Pancreas (tissue), 10 donors: ENCODE data around the gene TAF6L. TPM values are rescaled to one million over a fixed set of nuclear protein-coding genes. Genes with fewer than 3 reads are reported as not detected.
A peak's percentile ranks its signal among the peaks of the same experiment; 100 is the strongest.
"Not testable (repeated sequence)": the region's sequence is repeated elsewhere in the genome, so short reads cannot be mapped to it uniquely, and the experiment has no call there.

Experiments used
- ATAC-seq, 4 donors: fragments of 200-7000 bp; cut with Tn5 transposase; one replicate each; pipeline versions ENCODE4 v1.8.0 to v1.9.1; 2020; ENCODE audit warnings: mild to moderate bottlenecking in 4 of 4, moderate library complexity in 4 of 4
- DNase-seq, 6 donors: peaks; one replicate each; pipeline ENCODE4 v3.0.0-alpha.2; 2020
- FAIRE-seq: peaks from 2 replicates; lab custom pipeline; 2012; peaks lifted over from hg19 to GRCh38; lab: Jason Lieb, UNC
- H3K27ac ChIP-seq, 4 donors: fragments of 200-600 bp; sonication (generic); 1 replicate in 3 of 4; 2 replicates in 1 of 4; pipeline versions ENCODE4 v1.5.0 to v1.8.0; 2020
- H3K27me3 ChIP-seq, 4 donors: fragments of 200-600 bp; one replicate each; pipeline ENCODE4 v1.8.0; 2021
- H3K36me3 ChIP-seq, 3 donors: fragments of 200-600 bp; sonication (generic) in 1 of 3; one replicate each; pipeline versions ENCODE4 v1.5.0 to v1.8.0; 2020 to 2021
- H3K4me1 ChIP-seq, 3 donors: fragments of 200-600 bp; one replicate each; pipeline ENCODE4 v1.8.0; 2021
- H3K4me3 ChIP-seq, 4 donors: fragments of 200-600 bp; sonication (generic) in 2 of 4; one replicate each; pipeline versions ENCODE4 v1.5.0 to v1.8.0; 2020 to 2021
- H3K9me3 ChIP-seq, 4 donors: fragments of 200-600 bp; one replicate each; pipeline ENCODE4 v1.8.0; 2021
- CTCF ChIP-seq, 4 donors: fragments of 200-600 bp; sonication (generic) in 3 of 4; IDR thresholded peaks; one replicate each; pipeline versions ENCODE4 v1.5.0 to v1.8.0; 2021; ENCODE audit warnings: antibody characterized with exemption in 4 of 4
- WGBS, 2 donors: extraction: QIAGEN DNeasy Blood & Tissue Kit; methylation state at CpG; one replicate each; pipeline ENCODE4 v1.1.7; 2013; 5-methylcytosine and 5-hydroxymethylcytosine counted together
- intact Hi-C, 3 donors: fragments of 100-400 bp; cut with DNase I; formaldehyde crosslinking; loops; one replicate each; pipeline versions ENCODE4 v1.11.1 to v1.14.2; 2022
- polyA plus RNA-seq, 2 donors: library from polyadenylated mRNA; stranded (reverse); fragments of 200-250 nt; gene quantifications; one replicate each; pipeline ENCODE4 v1.2.3, GENCODE V29; 2013
- total RNA-seq, 6 donors: library from RNA; stranded (reverse); fragmentation: NEBNext Ultra II Directional in 4 of 6; extraction: Animal tissue kit (Norgen Biotek cat#: 25700) in 4 of 6; gene quantifications; one replicate each; pipeline versions ENCODE4 v1.2.1 to v1.2.4, GENCODE V29; 2021 to 2023
- donor health status: healthy with polysubstance abuse.
- donor health status: DM: no; HTN: no; CAD: no; lungs with moderate emphysema.
- donor health status: DM: no; HTN: no; CAD: no.
- donor health status: control.
- donor health status: control.
- donor health status: Bipolar disorder and iron deficiency.
- donor health status: DM: yes; HTN: yes; CAD: no.
- donor health status: DM: no; HTN: no; CAD: no.
- donor health status: DM: no; HTN: no; CAD: no.
- donor health status: DM: yes; HTN: yes; CAD: no.

TAF6L gene
- total and polyA plus RNA-seq, 8 donors = 9.3 to 53.5 (median 14.5) TPM

- FAIRE-seq = no peak
- no peaks in the 10 kb centered on the region for H3K27me3 ChIP-seq
- peak; percentile 78 to 86 (median 84) for DNase-seq
- TF ChIP-seq CTCF (IDR thresholded peaks at IDR 0.05) = no peak
- intact Hi-C loops = no loop called here
- peaks cover 9 to 27% (median 20%) of the 10 kb centered on the region in 3 donors for H3K4me1 ChIP-seq
- peak; percentile 62 to 83 (median 74) for ATAC-seq
- H3K4me3 ChIP-seq = peak within 1 kb of the TSS; percentile 68 to 92 (median 88)
- WGBS, 2 donors = 0% methylated on average over 28 to 29 of the region's 29 CpGs
- H3K9me3 ChIP-seq = no peaks in the 10 kb centered on the region
- peak within 1 kb of the TSS; percentile 88 to 93 (median 92) for H3K27ac ChIP-seq
- H3K36me3 ChIP-seq = peaks cover 0 to 6% (median 6%) of the 10 kb centered on the region in 3 donors
These were observed 42.8 kb upstream of the TAF6L start, which contains the start of gene TTC9C for GRCh38 chr11:62728171-62728988. Gene TTC9C, plus strand, starts transcription at chr11:62728486. Its CDS starts 363 bp downstream, at chr11:62728849.

- ATAC-seq, H3K9me3 ChIP-seq, FAIRE-seq, H3K27ac ChIP-seq, DNase-seq, intact Hi-C loops, H3K27me3 ChIP-seq: not testable (repeated sequence)
- Histone ChIP-seq H3K4me1 (peaks cover 9 to 15% (median 10%) of the 10 kb centered on the region in 3 donors), H3K4me3 (peak overlapping the region in 2 of 4 donors; percentile 68 to 92), H3K36me3 (peaks cover 0 to 15% (median 0%) of the 10 kb centered on the region in 3 donors)
- 80 to 84% methylated on average over 14 of the region's 14 CpGs for WGBS, 2 donors
These were observed 41.1 kb upstream of the TAF6L start for GRCh38 chr11:62730076-62730475.

GRCh38 chr11:62732830-62733229 is 38.4 kb upstream of the TAF6L start:
- Histone ChIP-seq H3K27ac (no peak overlapping the region), H3K9me3 (no peaks in the 10 kb centered on the region), H3K4me1 (peaks cover 9 to 15% (median 10%) of the 10 kb centered on the region in 3 donors), H3K36me3 (peaks cover 0 to 23% (median 0%) of the 10 kb centered on the region in 3 donors), H3K4me3 (no peak overlapping the region), H3K27me3 (no peaks in the 10 kb centered on the region)
- no peak for DNase-seq
- FAIRE-seq = no peak
- intact Hi-C loops = no loop called here
- WGBS, 2 donors = 78 to 85% methylated on average over 2 of the region's 2 CpGs
- ATAC-seq = no peak
- no peak for TF ChIP-seq CTCF (IDR thresholded peaks at IDR 0.05)

GRCh38 chr11:62737196-62737595 is 34.0 kb upstream of the TAF6L start:
- FAIRE-seq (no peak), ATAC-seq (no peak), DNase-seq (no peak)
- Histone ChIP-seq H3K27me3 (no peaks in the 10 kb centered on the region), H3K27ac (no peak overlapping the region), H3K4me1 (no peaks in the 10 kb centered on the region), H3K36me3 (peaks cover 3 to 38% (median 9%) of the 10 kb centered on the region in 3 donors), H3K9me3 (no peaks in the 10 kb centered on the region), H3K4me3 (no peak overlapping the region)
- intact Hi-C loops = no loop called here
- TF ChIP-seq CTCF (IDR thresholded peaks at IDR 0.05) = no peak

GRCh38 chr11:62747475-62748160 is 23.6 kb upstream of the TAF6L start:
- Histone ChIP-seq H3K36me3 (no peaks in the 10 kb centered on the region), H3K27ac (no peak overlapping the region), H3K4me3 (no peak overlapping the region), H3K27me3 (no peaks in the 10 kb centered on the region), H3K9me3 (no peaks in the 10 kb centered on the region), H3K4me1 (peaks cover 0 to 5% (median 0%) of the 10 kb centered on the region in 3 donors)
- ATAC-seq (no peak), DNase-seq (no peak), FAIRE-seq (no peak)
- WGBS, 2 donors = 54 to 63% methylated on average over 9 of the region's 9 CpGs
- intact Hi-C loops = no loop called here
- no peak for TF ChIP-seq CTCF (IDR thresholded peaks at IDR 0.05)

- H3K4me3 ChIP-seq, ATAC-seq, H3K36me3 ChIP-seq, H3K27me3 ChIP-seq, H3K9me3 ChIP-seq, intact Hi-C loops, FAIRE-seq, DNase-seq: not testable (repeated sequence)
- Histone ChIP-seq H3K27ac (peak overlapping the region in 1 of 4 donors; percentile 9), H3K4me1 (peaks cover 0 to 12% (median 6%) of the 10 kb centered on the region in 3 donors)
- 93 to 95% methylated on average over 5 of the region's 5 CpGs for WGBS, 2 donors
These were observed 21.3 kb upstream of the TAF6L start for GRCh38 chr11:62749931-62750330.
